Heart right ventricle (tissue), 16 donors: ENCODE results near the gene COL1A2. TPM values are rescaled to one million over a fixed set of nuclear protein-coding genes. Genes with fewer than 3 reads are reported as not detected.

Experiments
- ATAC-seq, 8 donors: fragments of 200-7000 bp; cut with Tn5 transposase; one replicate each; pipeline ENCODE4 v1.9.1; 2020; ENCODE audit warnings: mild to moderate bottlenecking in 8 of 8, moderate library complexity in 8 of 8, moderate number of reproducible peaks in 1 of 8
- DNase-seq, 2 donors: peaks; one replicate each; pipeline ENCODE4 v3.0.0-alpha.2; 2020
- H3K27ac ChIP-seq, 10 donors: fragments of 200-600 bp; sonication (generic) in 2 of 10; one replicate each; pipeline versions ENCODE4 v1.5.0 to v1.8.0; 2020 to 2022; ENCODE audit warnings: mild to moderate bottlenecking in 3 of 10
- H3K27me3 ChIP-seq, 7 donors: fragments of 200-600 bp; one replicate each; pipeline ENCODE4 v1.8.0; 2021 to 2022; ENCODE audit warnings: mild to moderate bottlenecking in 2 of 7
- H3K36me3 ChIP-seq, 9 donors: fragments of 200-600 bp; sonication (generic) in 1 of 9; one replicate each; pipeline versions ENCODE4 v1.5.0 to v1.8.0; 2020 to 2022; ENCODE audit warnings: mild to moderate bottlenecking in 2 of 9
- H3K4me1 ChIP-seq, 9 donors: fragments of 200-600 bp; sonication (generic) in 1 of 9; one replicate each; pipeline versions ENCODE4 v1.5.0 to v1.8.0; 2020 to 2022; ENCODE audit warnings: mild to moderate bottlenecking in 4 of 9
- H3K4me3 ChIP-seq, 10 donors: fragments of 200-600 bp; sonication (generic) in 2 of 10; one replicate each; pipeline versions ENCODE4 v1.5.0 to v1.8.0; 2020 to 2022; ENCODE audit warnings: mild to moderate bottlenecking in 7 of 10, moderate library complexity in 2 of 10
- H3K9me3 ChIP-seq, 11 donors: fragments of 200-600 bp in 10 of 11; sonication (generic) in 2 of 11; one replicate each; pipeline versions ENCODE4 v1.5.0 to v1.8.0; 2013 to 2022; ENCODE audit warnings: mild to moderate bottlenecking in 2 of 11, control low read depth in 1 of 11, moderate library complexity in 1 of 11
- WGBS, 2 donors: extraction: QIAGEN DNeasy Blood & Tissue Kit; methylation state at CpG; one replicate each; pipeline ENCODE4 v1.1.7; 2013; ENCODE audit warnings: inconsistent platforms in 1 of 2; 5-methylcytosine and 5-hydroxymethylcytosine counted together
- intact Hi-C, 10 donors: fragments of 100-400 bp; cut with DNase I; formaldehyde crosslinking; loops; one replicate each; pipeline versions ENCODE4 v1.11.1 to v1.14.2; 2022
- polyA plus RNA-seq, 2 donors: library from polyadenylated mRNA; stranded (reverse); fragments of 200-250 nt; gene quantifications; one replicate each; pipeline ENCODE4 v1.2.3, GENCODE V29; 2013
- total RNA-seq, 10 donors: library from RNA; stranded (reverse); fragmentation: NEBNext Ultra II Directional in 3 of 10; extraction: Animal tissue kit (Norgen Biotek cat#: 25700) in 3 of 10; gene quantifications; one replicate each; pipeline versions ENCODE4 v1.2.1 to v1.2.4, GENCODE V29; 2021 to 2023
- TF ChIP-seq, protein P1 (sequence below), 9 donors: fragments of 200-600 bp; sonication (generic) in 2 of 9; IDR thresholded peaks; one replicate each; pipeline versions ENCODE4 v1.5.0 to v1.8.0; 2021 to 2022; ENCODE audit warnings: antibody characterized with exemption in 9 of 9, mild to moderate bottlenecking in 5 of 9, moderate library complexity in 1 of 9
- donor health status: Arrhythmogenic right ventricular cardiomyopathy.
- donor health status: ischemic (EF 13 %, LVEDD 7.1; RV severe dilation, severe dysfunction).
- donor health status: healthy with polysubstance abuse.
- donor health status: DM: no; HTN: yes; CAD: no.
- donor health status: DM: no; HTN: no; CAD: no.
- donor health status: ischemic (EF 25% LVEDD 6.9; RV normal size, moderate dysfunction).
- donor health status: ischemic (EF 25% LVEDD 5.7; RV mildly dilated, moderate dysfunction).
- donor health status: healthy.
- donor health status: DM: yes; HTN: yes; CAD: no.
- donor health status: Ischemic cardiomyopathy.
- donor health status: ischemic (EF 35%, LVEDD 5.7; RV mildly dilated, moderate dysfunction).
- donor health status: nonischemic (EF 11% LVEDD 7.7; RV severe dilation, severe dysfunction).
- donor health status: DM: yes; HTN: yes; CAD: no.
- donor health status: PGD.
- donor health status: ischemic (EF 29% LVEDD 5.4; RV normal size, mild dysfunction).
- donor health status: nonischemic (EF 23%, LVEDD 6.1; RV moderate dilation, normal function).

COL1A2 gene
- total and polyA plus RNA-seq, 12 donors, result 45.2 to 428 (median 91.0) TPM

DNA sequence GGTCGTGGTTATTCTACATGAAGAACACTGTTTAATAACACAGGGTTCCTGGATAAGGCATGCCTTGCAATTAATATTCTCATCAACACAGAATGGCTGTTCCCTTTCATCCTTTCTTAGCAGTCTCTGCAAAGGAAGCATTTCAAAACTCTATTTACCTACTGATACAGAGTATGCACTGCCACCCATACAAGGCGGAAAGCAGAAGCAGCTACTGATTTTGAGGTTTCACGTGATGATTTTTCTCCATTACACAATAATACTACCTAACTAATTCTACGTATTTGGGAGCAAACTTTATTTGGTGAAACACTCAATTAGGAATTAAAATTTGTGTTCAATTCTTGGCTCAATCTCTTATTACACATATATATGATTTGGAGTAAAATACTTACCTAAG is 43.0 kb upstream of the COL1A2 start:
- no peaks in the 10 kb centered on the region for H3K9me3 ChIP-seq
- no peak overlapping the region for H3K27ac ChIP-seq
- no peak for ATAC-seq
- intact Hi-C loops, result no loop called here
- H3K4me3 ChIP-seq, result no peak overlapping the region
- H3K27me3 ChIP-seq, result no peaks in the 10 kb centered on the region
- TF ChIP-seq, protein P1, sequence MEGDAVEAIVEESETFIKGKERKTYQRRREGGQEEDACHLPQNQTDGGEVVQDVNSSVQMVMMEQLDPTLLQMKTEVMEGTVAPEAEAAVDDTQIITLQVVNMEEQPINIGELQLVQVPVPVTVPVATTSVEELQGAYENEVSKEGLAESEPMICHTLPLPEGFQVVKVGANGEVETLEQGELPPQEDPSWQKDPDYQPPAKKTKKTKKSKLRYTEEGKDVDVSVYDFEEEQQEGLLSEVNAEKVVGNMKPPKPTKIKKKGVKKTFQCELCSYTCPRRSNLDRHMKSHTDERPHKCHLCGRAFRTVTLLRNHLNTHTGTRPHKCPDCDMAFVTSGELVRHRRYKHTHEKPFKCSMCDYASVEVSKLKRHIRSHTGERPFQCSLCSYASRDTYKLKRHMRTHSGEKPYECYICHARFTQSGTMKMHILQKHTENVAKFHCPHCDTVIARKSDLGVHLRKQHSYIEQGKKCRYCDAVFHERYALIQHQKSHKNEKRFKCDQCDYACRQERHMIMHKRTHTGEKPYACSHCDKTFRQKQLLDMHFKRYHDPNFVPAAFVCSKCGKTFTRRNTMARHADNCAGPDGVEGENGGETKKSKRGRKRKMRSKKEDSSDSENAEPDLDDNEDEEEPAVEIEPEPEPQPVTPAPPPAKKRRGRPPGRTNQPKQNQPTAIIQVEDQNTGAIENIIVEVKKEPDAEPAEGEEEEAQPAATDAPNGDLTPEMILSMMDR (IDR thresholded peaks at IDR 0.05), result no peak
- 81 to 86% methylated on average over 4 of the region's 4 CpGs for WGBS, 2 donors
- DNase-seq, result no peak
- peaks cover 0 to 12% (median 0%) of the 10 kb centered on the region in 9 donors for H3K4me1 ChIP-seq
- H3K36me3 ChIP-seq, result no peaks in the 10 kb centered on the region

DNA sequence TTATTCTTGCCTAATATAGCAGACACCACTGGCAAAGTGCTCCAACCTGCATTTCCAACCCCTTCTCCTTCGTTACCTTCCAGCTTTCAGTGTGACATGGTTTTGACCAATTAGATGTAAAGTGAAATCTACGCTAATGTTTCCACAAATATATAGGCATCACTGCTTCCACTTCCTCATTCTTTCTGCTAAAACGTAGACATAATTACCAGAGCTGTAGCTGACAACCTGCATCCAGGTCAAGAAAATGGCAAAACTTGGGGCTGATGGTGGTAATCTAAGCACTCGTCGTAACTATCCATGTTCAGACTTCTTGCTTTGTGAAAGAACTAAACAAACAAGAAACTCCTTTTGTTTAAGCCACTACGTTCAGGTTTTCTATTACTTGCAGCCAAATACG is 41.8 kb upstream of the COL1A2 start:
- Histone ChIP-seq H3K4me1 (peaks cover 0 to 8% (median 0%) of the 10 kb centered on the region in 9 donors), H3K4me3 (no peak overlapping the region)
- WGBS, 2 donors, result 72% methylated on average over 7 of the region's 7 CpGs

DNA sequence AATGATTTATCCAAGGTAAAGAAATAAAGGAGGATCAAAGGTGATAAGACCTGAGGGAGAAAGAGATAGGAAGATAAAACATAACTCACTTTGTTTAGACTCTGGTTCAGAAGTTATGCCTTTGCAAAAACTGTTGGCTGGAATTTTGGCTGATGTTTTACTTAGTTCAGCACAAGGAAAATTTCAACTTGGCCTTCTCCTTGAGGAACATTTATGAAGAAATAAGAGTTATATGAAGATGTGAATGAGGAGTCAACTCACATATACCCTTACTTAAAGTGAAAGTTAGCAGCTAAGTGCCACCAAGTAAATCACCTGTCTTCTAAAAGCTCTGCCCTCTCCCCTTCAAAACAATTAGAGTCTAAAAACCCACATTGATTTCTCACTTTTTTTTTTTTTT is 39.7 kb upstream of the COL1A2 start:
- no peak overlapping the region for H3K4me3 ChIP-seq
- intact Hi-C loops, result no loop called here
- DNase-seq (no peak), ATAC-seq (no peak)
- no peaks in the 10 kb centered on the region for H3K27me3 ChIP-seq
- TF ChIP-seq, protein P1 (IDR thresholded peaks at IDR 0.05), result no peak
- no peaks in the 10 kb centered on the region for H3K9me3 ChIP-seq
- H3K27ac ChIP-seq, result no peak overlapping the region
- H3K36me3 ChIP-seq, result no peaks in the 10 kb centered on the region
- no peaks in the 10 kb centered on the region for H3K4me1 ChIP-seq

More for the DNA sequence above, 41.8 kb upstream of the COL1A2 start:
- Histone ChIP-seq H3K9me3 (no peaks in the 10 kb centered on the region), H3K27ac (no peak overlapping the region), H3K27me3 (no peaks in the 10 kb centered on the region), H3K36me3 (no peaks in the 10 kb centered on the region)
- TF ChIP-seq, protein P1 (IDR thresholded peaks at IDR 0.05), result no peak
- no peak for ATAC-seq
- intact Hi-C loops, result no loop called here
- no peak for DNase-seq

DNA sequence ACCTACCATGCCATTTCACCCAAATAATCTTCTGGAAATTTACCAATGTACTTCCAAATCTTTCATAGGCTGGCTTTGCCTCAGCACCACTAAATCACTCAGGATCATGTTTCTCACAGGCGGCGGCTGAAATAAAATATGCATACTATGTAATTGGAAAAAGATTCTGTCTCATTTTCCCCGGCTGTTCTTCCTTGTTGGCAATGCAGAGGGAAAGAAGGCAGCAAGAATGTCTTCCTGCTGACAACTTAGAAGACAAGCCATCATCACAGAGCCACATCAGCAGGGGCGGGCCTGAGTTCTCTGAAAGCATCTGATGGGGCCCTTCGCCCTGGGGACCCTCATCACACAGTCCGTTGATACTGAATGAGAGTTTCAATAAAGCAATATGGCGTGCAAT is 39.2 kb upstream of the COL1A2 start:
- no peak overlapping the region for H3K4me3 ChIP-seq
- TF ChIP-seq, protein P1 (IDR thresholded peaks at IDR 0.05), result no peak
- no peaks in the 10 kb centered on the region for H3K4me1 ChIP-seq
- DNase-seq (no peak), ATAC-seq (no peak)
- H3K36me3 ChIP-seq, result no peaks in the 10 kb centered on the region
- H3K27ac ChIP-seq, result no peak overlapping the region
- intact Hi-C loops, result no loop called here
- WGBS, 2 donors, result 60 to 64% methylated on average over 7 of the region's 7 CpGs
- no peaks in the 10 kb centered on the region for H3K27me3 ChIP-seq
- no peaks in the 10 kb centered on the region for H3K9me3 ChIP-seq

DNA sequence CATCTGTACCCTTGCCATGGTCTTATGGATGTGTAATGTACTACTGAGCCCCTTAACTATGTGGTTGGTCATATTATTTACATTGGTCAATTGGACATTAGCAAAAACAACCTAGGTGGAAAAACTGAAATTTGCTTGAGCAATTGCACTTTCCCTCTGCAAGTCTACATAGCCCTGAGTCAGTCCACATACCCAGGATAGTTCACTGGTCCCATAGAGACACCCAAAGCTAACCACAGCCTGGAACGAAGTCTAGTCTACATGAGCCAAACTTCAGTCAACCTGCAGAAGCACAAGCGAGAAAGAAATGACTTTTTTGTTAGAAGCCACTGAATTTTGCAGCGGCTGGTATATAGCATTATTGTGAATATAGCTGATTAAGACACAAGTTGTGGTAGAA is 37.6 kb upstream of the COL1A2 start:
- DNase-seq (no peak), ATAC-seq (no peak)
- Histone ChIP-seq H3K27ac (no peak overlapping the region), H3K36me3 (no peaks in the 10 kb centered on the region), H3K9me3 (no peaks in the 10 kb centered on the region), H3K27me3 (no peaks in the 10 kb centered on the region), H3K4me1 (no peaks in the 10 kb centered on the region), H3K4me3 (no peak overlapping the region)
- TF ChIP-seq, protein P1 (IDR thresholded peaks at IDR 0.05), result no peak
- 90 to 92% methylated on average over 3 of the region's 3 CpGs for WGBS, 2 donors
- intact Hi-C loops, result no loop called here
